Measurements from ENCODE around the gene MVD.

The MVD gene

GRCh38 chr16:88654363-88655052, 8.4 kb downstream of the MVD start:
- DNase-seq: no peak

DNA sequence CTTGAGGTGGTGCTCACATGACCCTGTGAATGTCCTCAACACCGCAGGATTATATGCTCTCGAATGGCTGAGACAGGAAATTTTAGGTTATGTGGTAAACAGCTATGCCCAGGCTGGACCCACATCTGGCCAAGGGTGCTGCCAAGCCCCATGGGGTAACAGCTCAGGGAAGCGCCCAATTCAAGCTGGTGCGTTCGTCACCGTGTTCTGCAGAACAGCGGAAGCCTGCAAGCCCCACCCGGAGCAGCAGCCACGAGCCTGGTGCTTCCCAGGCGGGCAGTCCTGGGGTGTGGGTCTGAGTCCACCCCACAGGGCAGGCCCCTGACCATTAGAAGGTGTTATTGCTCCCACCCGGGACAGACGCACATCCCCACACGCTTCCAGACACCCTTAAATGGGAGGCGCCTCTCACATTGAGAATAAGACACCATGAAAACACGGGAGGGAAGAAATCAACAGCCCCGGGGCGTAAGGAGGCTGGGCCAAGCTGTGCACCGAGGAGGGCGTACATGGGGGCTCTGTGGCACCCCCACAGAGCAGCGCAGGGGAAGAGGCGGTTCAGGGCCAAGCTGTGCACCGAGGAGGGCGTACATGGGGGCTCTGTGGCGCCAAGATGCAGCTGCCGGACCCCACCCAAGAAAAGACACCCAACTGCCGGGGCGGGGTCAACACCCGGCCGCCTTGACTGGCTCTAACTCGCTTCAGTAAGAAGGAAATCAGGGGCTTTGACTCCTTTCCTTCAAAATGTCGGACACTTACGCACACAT, 9.1 kb downstream of the MVD start:
- no peak for DNase-seq

DNA sequence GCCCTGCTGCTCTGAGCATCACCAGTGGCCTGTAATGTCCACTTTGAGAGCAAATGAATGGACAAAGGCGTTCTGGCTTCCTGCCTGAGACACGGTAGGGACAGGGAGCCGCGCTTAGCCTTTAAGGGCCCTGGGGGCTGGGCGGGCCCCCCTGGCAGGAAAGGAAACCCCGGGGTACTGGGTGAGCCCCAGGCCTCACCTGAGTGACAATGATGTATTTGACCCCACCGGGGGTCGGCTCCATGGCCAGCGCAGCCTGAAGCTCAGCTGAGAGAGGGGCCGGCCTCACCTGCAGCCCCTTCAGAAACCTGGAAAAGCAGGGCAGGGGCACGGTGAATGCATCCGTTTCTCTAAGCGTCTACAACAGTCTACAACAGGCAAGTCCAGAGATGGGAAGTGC, 9.8 kb downstream of the MVD start:
- no peak for DNase-seq

DNA sequence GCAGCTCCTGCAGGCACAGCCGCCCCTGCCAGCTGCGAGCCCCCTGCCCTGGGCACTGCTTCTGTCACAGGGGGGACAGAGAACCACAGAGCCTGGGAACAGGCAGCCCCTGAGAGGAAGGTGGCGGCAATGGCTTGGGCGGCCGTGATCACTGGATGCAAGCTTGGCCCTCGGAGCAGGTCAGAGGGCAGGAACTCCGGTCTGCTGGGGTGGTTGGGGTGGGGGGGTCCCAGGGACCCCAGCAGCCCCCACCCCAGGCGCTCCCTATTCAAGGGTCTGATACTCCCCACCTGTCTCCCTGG, 10.2 kb downstream of the MVD start:
- DNase-seq: no peak

- no peak for DNase-seq
These were observed 10.7 kb downstream of the MVD start for GRCh38 chr16:88651989-88652761.

DNA sequence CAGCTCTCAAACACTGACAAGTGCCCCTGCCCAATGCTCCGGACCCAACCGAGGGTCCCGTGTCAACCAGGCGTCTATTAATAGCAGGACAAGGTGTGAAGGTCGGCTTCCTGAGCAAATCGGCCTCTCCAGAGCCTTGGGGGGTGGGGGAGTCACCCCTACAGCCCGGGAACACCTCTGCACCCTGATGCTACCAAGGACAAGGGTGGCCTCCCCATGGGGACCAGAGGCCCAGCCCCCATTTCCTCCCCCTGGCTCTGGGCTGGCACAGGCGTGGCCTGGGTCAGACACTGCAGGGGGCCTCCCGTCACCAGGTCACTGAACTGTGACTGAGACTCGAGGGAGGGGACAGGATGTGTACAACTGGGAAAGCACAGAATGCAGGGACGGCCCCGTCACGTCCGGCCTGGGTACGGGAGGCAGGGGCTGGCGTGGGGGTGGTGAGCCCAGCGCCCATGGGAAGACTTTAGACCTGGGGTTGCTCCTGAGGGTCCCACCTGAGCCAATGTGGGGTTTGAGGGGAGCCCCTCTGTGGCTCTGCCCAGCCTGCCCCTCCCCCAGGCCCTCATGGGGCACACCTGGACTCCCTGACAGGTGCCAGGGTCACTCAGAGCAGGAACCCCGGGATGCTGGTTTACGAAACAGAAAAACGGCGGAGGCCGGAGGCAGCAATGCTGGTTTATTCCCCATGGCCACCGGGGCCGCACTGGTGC, 11.5 kb downstream of the MVD start:
- DNase-seq: peak; percentile 23

GRCh38 chr16:88650749-88651275, 12.1 kb downstream of the MVD start, which contains the start of gene CYBA:
Gene CYBA, minus strand, starts transcription at chr16:88651053. Its CDS starts 40 bp downstream, at chr16:88651013.
- no peak for DNase-seq

GRCh38 chr16:88649924-88650748, 12.8 kb downstream of the MVD start:
- DNase-seq: no peak

GRCh38 chr16:88649195-88649923, 13.5 kb downstream of the MVD start:
- DNase-seq: peak; percentile 88

GRCh38 chr16:88647178-88648070, 15.5 kb downstream of the MVD start:
- no peak for DNase-seq

- DNase-seq: no peak
These were observed 16.4 kb downstream of the MVD start for GRCh38 chr16:88646345-88647034.

DNA sequence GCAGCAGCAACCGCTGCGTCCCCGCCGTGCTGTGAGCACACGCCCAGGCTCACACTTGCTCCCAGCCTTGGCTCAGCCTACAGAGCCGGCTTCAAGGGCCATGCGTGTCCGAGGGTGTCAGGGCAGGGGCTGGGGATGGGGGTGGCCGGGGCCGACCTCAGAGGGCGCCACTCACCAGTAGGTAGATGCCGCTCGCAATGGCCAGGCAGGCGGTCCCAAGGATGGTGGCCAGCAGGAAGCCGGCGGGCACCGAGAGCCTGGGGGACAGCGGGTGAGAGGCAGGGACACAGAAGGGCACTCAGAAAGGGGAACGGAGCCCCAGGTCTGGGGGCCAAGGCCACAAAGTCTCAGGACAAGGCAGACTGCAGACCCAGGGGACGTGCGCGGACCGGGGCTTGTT, 16.9 kb downstream of the MVD start:
- DNase-seq: no peak

GRCh38 chr16:88645455-88645854, 17.4 kb downstream of the MVD start:
- no peak for DNase-seq

DNA sequence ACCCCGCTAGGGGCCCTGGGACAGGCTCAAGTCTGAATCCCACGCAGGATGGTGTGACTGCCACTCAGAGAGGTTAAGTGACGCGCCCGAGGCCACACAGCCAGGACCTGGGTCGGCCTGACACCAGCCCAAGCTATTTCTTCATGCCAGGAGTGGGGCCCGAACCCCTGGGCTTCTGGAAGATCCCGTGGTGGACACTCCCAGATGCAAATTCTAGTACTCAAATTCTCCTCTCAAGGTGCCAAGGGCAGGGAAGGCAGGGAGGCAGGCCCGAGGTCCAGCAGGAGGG, 19.3 kb downstream of the MVD start:
- no peak for DNase-seq

GRCh38 chr16:88642881-88643643, 19.8 kb downstream of the MVD start:
- no peak for DNase-seq

DNA sequence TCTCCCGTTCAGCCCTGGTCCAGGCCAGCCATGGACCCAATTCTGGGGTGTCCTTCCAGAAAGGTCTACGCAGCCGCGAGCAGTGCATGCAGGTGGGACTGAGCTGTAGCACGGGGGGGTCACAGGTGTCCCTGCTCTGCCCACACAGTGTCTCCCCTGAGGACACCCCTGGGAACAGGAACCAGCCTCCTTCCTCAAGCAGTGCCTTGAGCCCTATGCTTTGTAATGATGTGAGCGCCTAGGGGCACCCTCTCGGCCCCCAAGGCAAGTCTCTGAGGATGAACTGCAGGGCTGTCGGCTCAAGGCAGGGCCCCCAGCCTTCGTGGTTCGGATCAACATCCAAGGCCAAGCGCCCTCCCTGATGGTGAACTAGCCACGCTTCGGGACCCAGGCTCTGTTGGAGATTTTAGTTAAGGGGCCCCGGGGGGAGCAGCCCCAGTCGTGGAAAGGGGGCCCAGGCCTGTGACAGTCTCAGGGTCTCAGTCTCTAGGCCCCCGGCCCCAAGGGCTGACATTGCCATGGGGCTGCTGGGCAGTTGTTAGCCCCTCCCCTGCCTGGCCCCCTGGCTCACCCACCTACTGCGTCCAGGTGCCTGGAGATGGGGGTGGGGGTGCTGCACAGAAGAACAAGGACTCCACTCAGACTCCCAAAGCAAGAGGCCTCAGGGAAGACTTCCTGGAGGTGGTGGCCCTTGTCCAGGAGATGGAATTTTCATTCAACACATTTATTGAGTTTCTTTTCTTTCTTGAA, 22.2 kb downstream of the MVD start:
- no peak for DNase-seq

GRCh38 chr16:88640039-88640495, 22.8 kb downstream of the MVD start:
- DNase-seq: no peak

All from SHP77 treated with DMSO at 0.1 percent for 48 hours (cell line).